MCF 10A (cell line): ENCODE results near the gene FUBP3. TPM values are rescaled to one million over a fixed set of nuclear protein-coding genes. Genes with fewer than 3 reads are reported as not detected.

Experiments
- BruUV-seq: library from RNA; stranded (reverse); fragments of 400-500 nt; replicated peaks from 2 replicates; lab custom pipeline; 2021; lab: Mats Ljungman, UMichigan
- CTCF ChIA-PET: fragments of 300-600 bp; sonication (Branson Sonifier 250); formaldehyde crosslinking; extraction: SDS; loops from one replicate; lab custom pipeline; 2021; ENCODE audit warnings: antibody characterized with exemption, inconsistent platforms; lab: Yijun Ruan, JAX
- POLR2A ChIA-PET: fragments of 300-600, 350-650 bp; sonication (Branson Sonifier 250); formaldehyde crosslinking; extraction: SDS; loops from one replicate; lab custom pipeline; 2020; ENCODE audit warnings: antibody characterized with exemption, inconsistent platforms; lab: Yijun Ruan, JAX
- DNase-seq: peaks from one replicate; pipeline ENCODE4 v3.0.0-alpha.2; 2018; ENCODE audit not compliant: unreplicated experiment
- H3K27ac Mint-ChIP-seq: one replicate; pipeline ENCODE4 v1.8.0; 2022; ENCODE audit warnings: mild to moderate bottlenecking, low read depth, mixed read lengths; ENCODE audit not compliant: unreplicated experiment
- H3K27me3 Mint-ChIP-seq: one replicate; pipeline ENCODE4 v1.8.0; 2022; ENCODE audit warnings: mixed read lengths; ENCODE audit not compliant: insufficient read depth, unreplicated experiment
- H3K36me3 Mint-ChIP-seq: one replicate; pipeline ENCODE4 v1.8.0; 2022; ENCODE audit warnings: mild to moderate bottlenecking, moderate library complexity, mixed read lengths; ENCODE audit not compliant: insufficient read depth, unreplicated experiment
- H3K4me1 Mint-ChIP-seq: one replicate; pipeline ENCODE4 v1.8.0; 2022; ENCODE audit warnings: mixed read lengths; ENCODE audit not compliant: insufficient read depth, unreplicated experiment
- H3K4me3 Mint-ChIP-seq: one replicate; pipeline ENCODE4 v1.8.0; 2022; ENCODE audit warnings: mild to moderate bottlenecking, moderate library complexity, mixed read lengths; ENCODE audit not compliant: unreplicated experiment
- H3K9me3 Mint-ChIP-seq: one replicate; pipeline ENCODE4 v1.8.0; 2022; ENCODE audit warnings: mixed read lengths; ENCODE audit not compliant: unreplicated experiment
- CTCF ChIP-seq: fragments of 200-600 bp; IDR thresholded peaks from one replicate; pipeline ENCODE4 v1.8.0; 2022; ENCODE audit warnings: antibody characterized with exemption, mild to moderate bottlenecking; ENCODE audit not compliant: unreplicated experiment
- intact Hi-C: fragments of 100-400 bp; cut with micrococcal nuclease; formaldehyde crosslinking; loops from 2 replicates; pipeline ENCODE4 v1.14.1; 2022
- total RNA-seq: library from RNA; stranded (reverse); gene quantifications from 2 replicates; pipeline ENCODE4 v1.2.3, GENCODE V29; 2022

Gene FUBP3
- total RNA-seq, 1 experiment from 2014 or later = 58.0 TPM

DNA sequence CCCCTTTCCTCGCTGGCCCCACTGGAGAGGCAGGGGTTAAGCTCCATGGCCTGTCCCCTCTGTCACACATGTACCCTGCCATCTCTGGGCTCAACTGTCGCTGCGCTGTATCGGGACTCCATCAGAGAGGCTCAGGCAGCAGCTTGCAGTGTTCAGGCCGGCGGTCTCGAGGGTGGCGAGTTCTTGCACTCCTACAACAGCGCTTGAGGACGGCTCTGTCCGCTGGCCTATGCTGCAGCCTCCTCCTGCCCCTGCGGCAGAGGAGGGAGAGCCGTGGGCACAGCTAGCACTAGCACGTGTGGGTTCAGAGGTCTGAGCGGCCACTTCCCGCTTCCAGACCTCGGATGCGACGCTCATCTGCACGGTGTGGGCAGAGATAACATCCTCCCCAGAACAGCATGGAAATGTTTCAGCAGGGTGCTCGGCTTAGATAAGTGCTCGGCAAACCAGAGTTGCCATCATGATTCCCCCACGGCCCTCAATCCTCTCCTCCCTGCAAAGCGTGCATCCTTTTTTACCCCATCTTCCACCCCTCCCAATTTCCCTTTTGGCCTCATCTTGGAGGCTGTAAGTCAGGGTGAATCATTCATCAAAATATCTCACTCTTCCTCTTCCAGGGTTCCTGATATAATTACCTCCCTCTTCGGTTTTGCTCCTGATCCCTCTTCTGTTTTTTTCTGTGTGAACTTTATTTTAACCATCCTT lies 41.9 kb upstream of the FUBP3 start:
- DNase-seq = peak; percentile 17
- ChIA-PET CTCF (interaction anchor here (0.6 kb wide), 1 partner anchor 24 kb away, joined by 3 read pairs; no protein-coding TSS in a partner anchor), POLR2A (interaction anchor here (1.2 kb wide), 1 partner anchor 40 kb away, joined by 3 read pairs; no protein-coding TSS in a partner anchor)
- Mint-ChIP-seq H3K27ac (no peak overlapping the region), H3K4me1 (peaks cover 31% of the 10 kb centered on the region), H3K36me3 (peaks cover 6% of the 10 kb centered on the region), H3K4me3 (no peak overlapping the region), H3K27me3 (no peaks in the 10 kb centered on the region), H3K9me3 (no peaks in the 10 kb centered on the region)
- intact Hi-C loops = no loop called here
- no TSS peak for BruUV-seq
- TF ChIP-seq CTCF = no peak

DNA sequence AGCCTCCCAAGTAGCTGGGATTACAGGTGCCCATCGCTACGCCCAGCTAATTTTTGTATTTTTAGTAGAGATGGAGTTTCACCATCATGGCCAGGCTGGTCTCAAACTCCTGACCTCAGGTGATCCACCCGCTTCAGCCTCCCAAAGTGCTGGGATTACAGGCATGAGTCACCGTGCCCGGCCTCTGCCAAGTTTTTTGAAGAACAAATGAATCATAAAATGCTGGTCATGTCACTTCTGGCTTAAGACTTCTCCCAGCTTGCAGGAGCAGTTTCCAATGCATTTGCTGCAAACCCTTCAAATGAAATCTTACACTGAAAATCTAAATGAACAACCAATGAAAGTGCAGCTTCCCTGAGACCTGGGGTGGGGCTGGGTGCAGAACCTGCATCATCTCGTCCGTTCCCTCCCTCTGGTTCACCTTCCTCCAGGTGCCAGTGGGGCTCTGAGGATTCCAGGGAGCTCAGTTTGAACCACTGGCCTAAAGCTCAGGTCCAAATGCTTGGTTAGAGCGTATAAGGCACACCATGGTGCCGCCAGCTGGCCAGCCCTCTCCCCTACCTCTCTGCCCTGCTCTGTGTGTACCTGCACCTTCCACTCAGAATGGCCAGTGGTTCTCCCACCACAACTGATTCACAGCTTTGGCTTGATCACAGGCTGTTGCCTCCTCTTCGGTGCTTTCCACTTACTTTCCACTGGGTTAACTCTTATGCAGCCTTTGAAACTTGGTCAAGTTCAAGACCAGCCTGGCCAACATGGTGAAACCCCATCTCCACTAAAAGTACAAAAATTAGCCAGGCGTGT lies 39.8 kb upstream of the FUBP3 start:
- peak; percentile 94 for DNase-seq
- Mint-ChIP-seq H3K36me3 (peaks cover 6% of the 10 kb centered on the region), H3K9me3 (no peaks in the 10 kb centered on the region), H3K4me3 (peak overlapping the region; percentile 25), H3K27ac (peak overlapping the region; percentile 35), H3K4me1 (peaks cover 37% of the 10 kb centered on the region), H3K27me3 (no peaks in the 10 kb centered on the region)
- no peak for TF ChIP-seq CTCF
- intact Hi-C loops = no loop called here
- POLR2A ChIA-PET = interaction anchor here (0.7 to 1.9 kb wide), 7 partner anchors 9 to 992 kb away, joined by 3 to 16 read pairs (median 8); partner anchors contain the start of gene FUBP3
- BruUV-seq = no TSS peak
- CTCF ChIA-PET = interaction anchor here (0.5 to 1.4 kb wide), 4 partner anchors 26 to 414 kb away, joined by 3 to 6 read pairs (median 4); partner anchors contain the start of gene FUBP3

GRCh38 chr9:130541533-130541932 lies 37.8 kb upstream of the FUBP3 start:
- Mint-ChIP-seq H3K27me3 (no peaks in the 10 kb centered on the region), H3K4me1 (peaks cover 37% of the 10 kb centered on the region), H3K36me3 (no peaks in the 10 kb centered on the region), H3K4me3 (no peak overlapping the region), H3K9me3 (no peaks in the 10 kb centered on the region), H3K27ac (no peak overlapping the region)
- TF ChIP-seq CTCF = no peak
- intact Hi-C loops = no loop called here
- BruUV-seq = no TSS peak
- ChIA-PET CTCF (interaction anchor here (0.5 to 0.7 kb wide), 5 partner anchors 73 to 834 kb away, joined by 3 read pairs; no protein-coding TSS in a partner anchor), POLR2A (interaction anchor here (0.7 to 1.2 kb wide), 4 partner anchors 10 to 60 kb away, joined by 3 to 5 read pairs (median 4); partner anchors contain the start of gene FUBP3)
- no peak for DNase-seq
